ENCODE results near the gene SLCO4A1.

The SLCO4A1 gene

DNA sequence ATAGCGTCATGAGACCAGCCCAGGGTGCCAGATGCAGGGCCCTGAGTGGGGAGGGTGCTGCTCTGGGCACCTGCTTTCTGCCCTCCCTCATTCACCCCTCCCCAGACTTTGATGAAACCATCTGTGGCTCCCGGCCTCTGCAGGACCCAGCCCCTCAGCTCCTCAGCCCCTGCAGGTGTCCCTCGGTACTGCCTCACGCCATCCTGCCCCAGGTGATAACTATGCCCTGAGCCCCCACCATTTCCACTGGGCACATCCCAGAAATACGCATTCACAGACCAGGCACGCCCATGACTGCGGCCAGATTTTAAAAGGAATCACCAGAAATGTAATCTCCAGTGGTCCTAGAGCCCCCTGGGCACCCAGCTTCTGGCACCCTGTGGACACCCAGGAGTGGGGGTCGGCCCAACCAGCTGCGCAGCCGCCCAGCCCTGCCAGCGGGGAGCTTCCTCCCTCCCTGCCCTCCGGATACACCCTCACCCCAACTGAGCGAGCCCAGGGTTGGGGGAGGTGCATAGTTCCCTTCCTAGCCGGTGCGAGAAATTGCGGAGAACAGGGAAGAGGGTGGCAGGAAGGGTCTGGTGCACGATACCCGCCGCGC is 65.7 kb downstream of the SLCO4A1 start:
- no peak for TF ChIP-seq TAF1 (IDR thresholded peaks at IDR 0.05; ENCODE audit: borderline replicate concordance, insufficient read depth, low read length)
- TF ChIP-seq FOXP2 (optimal IDR thresholded peaks at IDR 0.05; ENCODE audit: borderline replicate concordance, extremely low read depth, extremely low read length, insufficient read depth) = no peak
- TF ChIP-seq SIN3A (IDR thresholded peaks at IDR 0.05; ENCODE audit: borderline replicate concordance, insufficient read depth, low read length) = no peak
- TF ChIP-seq, protein P1, sequence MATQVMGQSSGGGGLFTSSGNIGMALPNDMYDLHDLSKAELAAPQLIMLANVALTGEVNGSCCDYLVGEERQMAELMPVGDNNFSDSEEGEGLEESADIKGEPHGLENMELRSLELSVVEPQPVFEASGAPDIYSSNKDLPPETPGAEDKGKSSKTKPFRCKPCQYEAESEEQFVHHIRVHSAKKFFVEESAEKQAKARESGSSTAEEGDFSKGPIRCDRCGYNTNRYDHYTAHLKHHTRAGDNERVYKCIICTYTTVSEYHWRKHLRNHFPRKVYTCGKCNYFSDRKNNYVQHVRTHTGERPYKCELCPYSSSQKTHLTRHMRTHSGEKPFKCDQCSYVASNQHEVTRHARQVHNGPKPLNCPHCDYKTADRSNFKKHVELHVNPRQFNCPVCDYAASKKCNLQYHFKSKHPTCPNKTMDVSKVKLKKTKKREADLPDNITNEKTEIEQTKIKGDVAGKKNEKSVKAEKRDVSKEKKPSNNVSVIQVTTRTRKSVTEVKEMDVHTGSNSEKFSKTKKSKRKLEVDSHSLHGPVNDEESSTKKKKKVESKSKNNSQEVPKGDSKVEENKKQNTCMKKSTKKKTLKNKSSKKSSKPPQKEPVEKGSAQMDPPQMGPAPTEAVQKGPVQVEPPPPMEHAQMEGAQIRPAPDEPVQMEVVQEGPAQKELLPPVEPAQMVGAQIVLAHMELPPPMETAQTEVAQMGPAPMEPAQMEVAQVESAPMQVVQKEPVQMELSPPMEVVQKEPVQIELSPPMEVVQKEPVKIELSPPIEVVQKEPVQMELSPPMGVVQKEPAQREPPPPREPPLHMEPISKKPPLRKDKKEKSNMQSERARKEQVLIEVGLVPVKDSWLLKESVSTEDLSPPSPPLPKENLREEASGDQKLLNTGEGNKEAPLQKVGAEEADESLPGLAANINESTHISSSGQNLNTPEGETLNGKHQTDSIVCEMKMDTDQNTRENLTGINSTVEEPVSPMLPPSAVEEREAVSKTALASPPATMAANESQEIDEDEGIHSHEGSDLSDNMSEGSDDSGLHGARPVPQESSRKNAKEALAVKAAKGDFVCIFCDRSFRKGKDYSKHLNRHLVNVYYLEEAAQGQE (IDR thresholded peaks at IDR 0.05; ENCODE audit: insufficient read depth in 1 of 2, low read depth in 2 of 2, low read length in 2 of 2) = no peak
- no peak for TF ChIP-seq POLR2AphosphoS5 (IDR thresholded peaks at IDR 0.05; ENCODE audit: low read depth, low read length)

DNA sequence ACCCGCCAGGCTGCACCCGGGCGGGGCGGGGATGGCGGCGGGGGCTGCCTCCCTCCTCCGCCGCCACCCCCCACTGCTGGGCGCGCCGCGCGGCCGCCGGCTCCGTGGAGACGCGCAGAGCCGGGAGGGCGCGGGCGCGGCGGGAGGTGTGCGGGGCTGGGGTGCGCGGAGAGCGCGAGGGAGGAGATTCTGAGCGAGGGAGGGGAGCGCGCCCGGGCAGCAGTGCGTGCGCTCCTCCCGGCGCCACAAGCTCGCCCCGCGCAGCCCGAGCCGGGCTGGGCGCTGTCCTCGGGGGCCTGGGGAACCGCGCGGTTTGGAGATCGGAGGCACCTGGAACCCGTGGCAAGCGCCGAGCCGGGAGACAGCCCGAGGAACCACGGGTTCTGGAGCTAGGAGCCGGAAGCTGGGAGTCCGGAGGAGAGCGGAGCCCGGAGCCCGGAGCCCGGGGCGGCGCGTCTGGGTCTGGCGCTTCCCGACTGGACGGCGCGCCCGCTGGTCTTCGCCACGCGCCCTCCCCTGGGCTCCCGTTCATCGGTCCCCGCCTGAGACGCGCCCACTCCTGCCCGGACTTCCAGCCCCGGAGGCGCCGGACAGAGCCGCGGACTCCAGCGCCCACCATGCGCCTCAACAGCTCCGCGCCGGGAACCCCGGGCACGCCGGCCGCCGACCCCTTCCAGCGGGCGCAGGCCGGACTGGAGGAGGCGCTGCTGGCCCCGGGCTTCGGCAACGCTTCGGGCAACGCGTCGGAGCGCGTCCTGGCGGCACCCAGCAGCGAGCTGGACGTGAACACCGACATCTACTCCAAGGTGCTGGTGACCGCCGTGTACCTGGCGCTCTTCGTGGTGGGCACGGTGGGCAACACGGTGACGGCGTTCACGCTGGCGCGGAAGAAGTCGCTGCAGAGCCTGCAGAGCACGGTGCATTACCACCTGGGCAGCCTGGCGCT is 66.6 kb downstream of the SLCO4A1 start, which contains the start of gene NTSR1:
Gene NTSR1, plus strand, starts transcription at position 246 of the 946 bp plus-strand sequence. Its CDS starts 372 bp downstream, at position 618.
- TF ChIP-seq, protein P1 (IDR thresholded peaks at IDR 0.05; ENCODE audit: insufficient read depth in 1 of 2, low read depth in 2 of 2, low read length in 2 of 2) = no peak
- TF ChIP-seq SIN3A (IDR thresholded peaks at IDR 0.05; ENCODE audit: borderline replicate concordance, insufficient read depth, low read length) (no peak), FOXP2 (optimal IDR thresholded peaks at IDR 0.05; ENCODE audit: borderline replicate concordance, extremely low read depth, extremely low read length, insufficient read depth) (no peak), POLR2AphosphoS5 (IDR thresholded peaks at IDR 0.05; ENCODE audit: low read depth, low read length) (no peak), TAF1 (IDR thresholded peaks at IDR 0.05; ENCODE audit: borderline replicate concordance, insufficient read depth, low read length) (no peak)

DNA sequence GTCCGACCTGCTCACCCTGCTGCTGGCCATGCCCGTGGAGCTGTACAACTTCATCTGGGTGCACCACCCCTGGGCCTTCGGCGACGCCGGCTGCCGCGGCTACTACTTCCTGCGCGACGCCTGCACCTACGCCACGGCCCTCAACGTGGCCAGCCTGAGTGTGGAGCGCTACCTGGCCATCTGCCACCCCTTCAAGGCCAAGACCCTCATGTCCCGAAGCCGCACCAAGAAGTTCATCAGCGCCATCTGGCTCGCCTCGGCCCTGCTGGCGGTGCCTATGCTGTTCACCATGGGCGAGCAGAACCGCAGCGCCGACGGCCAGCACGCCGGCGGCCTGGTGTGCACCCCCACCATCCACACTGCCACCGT is 67.2 kb downstream of the SLCO4A1 start:
- TF ChIP-seq, protein P1 (IDR thresholded peaks at IDR 0.05; ENCODE audit: insufficient read depth in 1 of 2, low read depth in 2 of 2, low read length in 2 of 2) = no peak
- TF ChIP-seq POLR2AphosphoS5 (IDR thresholded peaks at IDR 0.05; ENCODE audit: low read depth, low read length) (no peak), FOXP2 (optimal IDR thresholded peaks at IDR 0.05; ENCODE audit: borderline replicate concordance, extremely low read depth, extremely low read length, insufficient read depth) (no peak), TAF1 (IDR thresholded peaks at IDR 0.05; ENCODE audit: borderline replicate concordance, insufficient read depth, low read length) (no peak), SIN3A (IDR thresholded peaks at IDR 0.05; ENCODE audit: borderline replicate concordance, insufficient read depth, low read length) (no peak)

DNA sequence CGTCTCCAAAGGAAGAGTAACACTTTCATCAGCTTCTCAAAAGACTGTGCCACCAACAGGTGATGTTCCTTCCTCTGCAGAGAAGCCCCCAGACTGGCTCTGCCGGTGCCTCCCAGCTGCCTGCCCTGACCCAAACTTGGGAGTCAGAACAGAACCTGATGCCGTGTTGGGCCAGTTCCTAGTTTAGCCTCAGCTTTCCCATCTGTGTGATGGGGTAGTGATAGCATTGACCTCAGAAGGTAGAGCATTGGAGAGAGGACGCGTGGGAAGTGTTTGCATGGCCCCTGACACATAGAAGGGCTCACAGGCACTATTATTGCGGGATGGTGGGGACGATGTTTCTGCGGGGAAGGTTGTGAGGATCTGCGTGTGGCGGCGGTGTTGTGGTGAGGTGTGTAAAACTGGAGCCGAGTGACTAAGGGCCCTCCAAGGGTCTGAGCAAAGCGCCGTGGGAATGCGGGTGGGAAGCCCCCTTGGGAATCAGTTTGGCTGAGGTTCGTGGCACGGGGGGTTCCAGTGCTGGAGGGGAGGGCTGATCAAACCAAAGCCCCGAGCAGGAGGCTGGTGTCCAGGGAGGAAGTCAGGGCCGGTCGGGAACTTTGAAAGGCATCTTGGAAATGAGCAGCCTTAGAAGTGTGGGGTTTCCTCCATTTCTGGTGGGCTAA is 68.0 kb downstream of the SLCO4A1 start:
- TF ChIP-seq TAF1 (IDR thresholded peaks at IDR 0.05; ENCODE audit: borderline replicate concordance, insufficient read depth, low read length) = no peak
- TF ChIP-seq, protein P1 (IDR thresholded peaks at IDR 0.05; ENCODE audit: insufficient read depth in 1 of 2, low read depth in 2 of 2, low read length in 2 of 2) = no peak
- no peak for TF ChIP-seq POLR2AphosphoS5 (IDR thresholded peaks at IDR 0.05; ENCODE audit: low read depth, low read length)
- TF ChIP-seq FOXP2 (optimal IDR thresholded peaks at IDR 0.05; ENCODE audit: borderline replicate concordance, extremely low read depth, extremely low read length, insufficient read depth) = no peak
- no peak for TF ChIP-seq SIN3A (IDR thresholded peaks at IDR 0.05; ENCODE audit: borderline replicate concordance, insufficient read depth, low read length)
